Omental fat pad (tissue), 4 donors: ENCODE data around the gene BAHCC1. TPM values are rescaled to one million over a fixed set of nuclear protein-coding genes. Genes with fewer than 3 reads are reported as not detected.
"Not testable (repeated sequence)": the region's sequence is repeated elsewhere in the genome, so short reads cannot be mapped to it uniquely, and the experiment has no call there.

ENCODE experiments used
- ATAC-seq: fragments of 150-250 bp; one replicate; pipeline ENCODE4 v1.9.1; 2016; ENCODE audit warnings: mild to moderate bottlenecking, moderate library complexity; ENCODE audit not compliant: low FRiP score
- DNase-seq: peaks from one replicate; pipeline ENCODE4 v3.0.0-alpha.2; 2019; ENCODE audit warnings: low spot score
- CTCF ChIP-seq, 3 donors: fragments of 450-650 bp; IDR thresholded peaks; one replicate each; pipeline ENCODE4 v1.5.1; 2016 to 2017; ENCODE audit warnings: antibody characterized with exemption in 3 of 3, mild to moderate bottlenecking in 3 of 3, moderate library complexity in 2 of 3
- total RNA-seq, 4 donors: library from RNA; depleted of rRNA; stranded (reverse); fragments of >200 nt; gene quantifications; one replicate each; pipeline ENCODE4 v1.1.0, GENCODE V29; 2016

Gene BAHCC1
- total RNA-seq, 4 donors from 2014 or later: 4.8 to 20.8 (median 7.1) TPM

- no peak for TF ChIP-seq CTCF (IDR thresholded peaks at IDR 0.05)
- DNase-seq: no peak
- ATAC-seq: no peak
Measured at GRCh38 chr17:81424151-81425017, 29.1 kb downstream of the BAHCC1 start.

- ATAC-seq: not testable (repeated sequence)
Measured at GRCh38 chr17:81425041-81425440, 29.8 kb downstream of the BAHCC1 start.

GRCh38 chr17:81425716-81426392 is 30.6 kb downstream of the BAHCC1 start:
- not testable (repeated sequence) for DNase-seq, ATAC-seq

More at GRCh38 chr17:81425041-81425440, 29.8 kb downstream of the BAHCC1 start:
- not testable (repeated sequence) for DNase-seq

GRCh38 chr17:81426393-81427172 is 31.3 kb downstream of the BAHCC1 start:
- TF ChIP-seq CTCF (IDR thresholded peaks at IDR 0.05): no peak
- DNase-seq: no peak
- no peak for ATAC-seq

- DNase-seq (no peak), ATAC-seq (no peak)
- TF ChIP-seq CTCF (IDR thresholded peaks at IDR 0.05): no peak
Measured at GRCh38 chr17:81427173-81428120, 32.2 kb downstream of the BAHCC1 start.

GRCh38 chr17:81428121-81428515 is 32.9 kb downstream of the BAHCC1 start:
- ATAC-seq (no peak), DNase-seq (no peak)
- TF ChIP-seq CTCF (IDR thresholded peaks at IDR 0.05): no peak

- no peak for TF ChIP-seq CTCF (IDR thresholded peaks at IDR 0.05)
- ATAC-seq (no peak), DNase-seq (no peak)
Measured at GRCh38 chr17:81428516-81428915, 33.3 kb downstream of the BAHCC1 start.
